ENCODE data around the gene TOP2B.
A peak's percentile ranks its signal among the peaks of the same experiment; 100 is the strongest.

Gene TOP2B

DNA sequence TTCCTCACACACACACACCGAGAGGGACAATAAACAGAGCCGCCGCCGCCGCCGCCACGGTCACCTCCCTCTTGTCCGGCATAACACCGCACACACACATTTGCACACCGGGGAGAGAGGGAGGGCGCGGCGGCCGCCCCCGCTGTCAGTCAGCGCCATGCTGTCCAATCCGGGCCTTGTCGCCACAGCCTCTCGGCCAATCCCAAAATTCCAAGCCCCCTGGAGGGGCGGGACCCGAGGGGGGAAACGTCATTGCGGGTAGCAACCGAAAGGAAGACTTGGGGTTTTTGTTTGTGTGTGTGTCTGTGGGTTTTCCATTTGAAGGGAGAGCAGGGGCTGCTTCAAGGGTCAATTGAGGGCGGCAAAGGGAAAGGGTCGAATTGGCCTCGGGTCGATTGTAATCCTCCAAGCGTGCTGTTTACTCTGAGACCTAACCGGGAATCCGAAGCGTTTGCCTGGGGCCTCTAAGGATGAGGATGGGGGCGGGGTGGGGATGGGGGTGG lies at the start of gene TOP2B:
TSS of gene TOP2B (minus strand) at position 96 of the 503 bp plus-strand sequence. CDS start 610 bp downstream, outside the sequence.
- peak within 1 kb of the TSS; percentile 95 for H3K27ac ChIP-seq (ENCODE audit: low read depth, low read length)
- H3K9ac ChIP-seq (ENCODE audit: low read length): peak within 1 kb of the TSS; percentile 65
- H3K9me3 ChIP-seq (ENCODE audit: low read length): no peaks in the 10 kb centered on the region
- H3K36me3 ChIP-seq (ENCODE audit: insufficient read depth, low read length): no peaks in the 10 kb centered on the region
- peak within 1 kb of the TSS; percentile 66 for H3K4me3 ChIP-seq (ENCODE audit: low read depth in 1 of 2, low read length in 2 of 2)
- H3K4me1 ChIP-seq (ENCODE audit: insufficient read depth, low read length): peaks cover 33% of the 10 kb centered on the region
- H3K27me3 ChIP-seq (ENCODE audit: control insufficient read depth in 1 of 2, insufficient read depth in 2 of 2, low read length in 2 of 2): no peaks in the 10 kb centered on the region

- Histone ChIP-seq H3K9ac (ENCODE audit: low read length) (no peak overlapping the region), H3K27me3 (ENCODE audit: control insufficient read depth in 1 of 2, insufficient read depth in 2 of 2, low read length in 2 of 2) (no peaks in the 10 kb centered on the region), H3K9me3 (ENCODE audit: low read length) (no peaks in the 10 kb centered on the region), H3K4me1 (ENCODE audit: insufficient read depth, low read length) (no peaks in the 10 kb centered on the region), H3K36me3 (ENCODE audit: insufficient read depth, low read length) (no peaks in the 10 kb centered on the region), H3K4me3 (ENCODE audit: low read depth in 1 of 2, low read length in 2 of 2) (no peak overlapping the region), H3K27ac (ENCODE audit: low read depth, low read length) (no peak overlapping the region)
Measured at GRCh38 chr3:25713341-25713985, 48.8 kb upstream of the TOP2B start.

DNA sequence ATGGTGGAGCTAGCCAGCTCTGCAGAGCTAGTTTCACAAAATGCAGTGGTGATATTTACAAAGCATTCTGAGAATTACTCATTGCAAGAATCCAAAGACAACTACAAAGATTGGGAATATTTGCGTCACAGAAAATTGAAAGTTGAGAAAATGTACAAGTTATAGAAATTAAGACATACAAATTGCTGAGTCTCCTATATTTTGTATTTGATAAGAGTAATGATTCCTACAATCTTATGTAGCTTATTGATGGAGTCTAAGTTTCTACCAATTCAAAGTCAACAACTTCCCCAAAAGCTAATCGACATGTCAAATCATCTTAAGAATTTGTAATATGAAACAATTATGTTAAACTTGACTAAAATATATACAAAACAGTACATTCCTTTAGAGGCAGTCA lies 46.4 kb upstream of the TOP2B start:
- Histone ChIP-seq H3K9me3 (ENCODE audit: low read length) (no peaks in the 10 kb centered on the region), H3K27me3 (ENCODE audit: control insufficient read depth in 1 of 2, insufficient read depth in 2 of 2, low read length in 2 of 2) (no peaks in the 10 kb centered on the region), H3K36me3 (ENCODE audit: insufficient read depth, low read length) (no peaks in the 10 kb centered on the region), H3K4me1 (ENCODE audit: insufficient read depth, low read length) (no peaks in the 10 kb centered on the region), H3K27ac (ENCODE audit: low read depth, low read length) (no peak overlapping the region), H3K9ac (ENCODE audit: low read length) (no peak overlapping the region), H3K4me3 (ENCODE audit: low read depth in 1 of 2, low read length in 2 of 2) (no peak overlapping the region)

- Histone ChIP-seq H3K27me3 (ENCODE audit: control insufficient read depth in 1 of 2, insufficient read depth in 2 of 2, low read length in 2 of 2) (no peaks in the 10 kb centered on the region), H3K4me1 (ENCODE audit: insufficient read depth, low read length) (no peaks in the 10 kb centered on the region), H3K9ac (ENCODE audit: low read length) (no peak overlapping the region), H3K9me3 (ENCODE audit: low read length) (no peaks in the 10 kb centered on the region), H3K4me3 (ENCODE audit: low read depth in 1 of 2, low read length in 2 of 2) (no peak overlapping the region), H3K27ac (ENCODE audit: low read depth, low read length) (no peak overlapping the region), H3K36me3 (ENCODE audit: insufficient read depth, low read length) (no peaks in the 10 kb centered on the region)
Measured at GRCh38 chr3:25708036-25708435, 43.3 kb upstream of the TOP2B start.

- H3K4me3 ChIP-seq (ENCODE audit: low read depth in 1 of 2, low read length in 2 of 2): no peak overlapping the region
- no peaks in the 10 kb centered on the region for H3K4me1 ChIP-seq (ENCODE audit: insufficient read depth, low read length)
- H3K36me3 ChIP-seq (ENCODE audit: insufficient read depth, low read length): no peaks in the 10 kb centered on the region
- H3K9ac ChIP-seq (ENCODE audit: low read length): no peak overlapping the region
- no peak overlapping the region for H3K27ac ChIP-seq (ENCODE audit: low read depth, low read length)
- no peaks in the 10 kb centered on the region for H3K9me3 ChIP-seq (ENCODE audit: low read length)
- H3K27me3 ChIP-seq (ENCODE audit: control insufficient read depth in 1 of 2, insufficient read depth in 2 of 2, low read length in 2 of 2): no peaks in the 10 kb centered on the region
Measured at GRCh38 chr3:25707268-25707926, 42.7 kb upstream of the TOP2B start.

DNA sequence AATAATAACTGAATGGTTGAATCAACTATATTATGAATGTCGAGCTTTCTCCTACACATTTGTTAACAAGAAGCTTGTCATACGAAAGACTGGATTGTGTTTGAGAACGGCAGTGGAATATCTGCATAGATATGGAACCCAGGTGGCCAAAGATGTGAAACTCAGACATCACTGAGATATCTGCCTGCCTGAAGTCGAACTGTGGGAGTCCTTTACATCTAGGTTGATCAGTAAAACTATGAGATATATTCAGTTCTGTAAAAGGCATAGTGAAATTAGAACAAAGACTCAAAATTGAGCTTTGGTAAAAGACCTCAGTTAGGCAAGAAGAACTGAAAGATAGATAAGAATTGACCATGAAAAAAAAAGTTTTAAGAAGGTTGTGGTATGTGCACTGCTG lies 41.5 kb upstream of the TOP2B start:
- Histone ChIP-seq H3K4me1 (ENCODE audit: insufficient read depth, low read length) (no peaks in the 10 kb centered on the region), H3K36me3 (ENCODE audit: insufficient read depth, low read length) (no peaks in the 10 kb centered on the region), H3K9me3 (ENCODE audit: low read length) (no peaks in the 10 kb centered on the region), H3K4me3 (ENCODE audit: low read depth in 1 of 2, low read length in 2 of 2) (no peak overlapping the region), H3K9ac (ENCODE audit: low read length) (no peak overlapping the region), H3K27me3 (ENCODE audit: control insufficient read depth in 1 of 2, insufficient read depth in 2 of 2, low read length in 2 of 2) (no peaks in the 10 kb centered on the region), H3K27ac (ENCODE audit: low read depth, low read length) (no peak overlapping the region)

DNA sequence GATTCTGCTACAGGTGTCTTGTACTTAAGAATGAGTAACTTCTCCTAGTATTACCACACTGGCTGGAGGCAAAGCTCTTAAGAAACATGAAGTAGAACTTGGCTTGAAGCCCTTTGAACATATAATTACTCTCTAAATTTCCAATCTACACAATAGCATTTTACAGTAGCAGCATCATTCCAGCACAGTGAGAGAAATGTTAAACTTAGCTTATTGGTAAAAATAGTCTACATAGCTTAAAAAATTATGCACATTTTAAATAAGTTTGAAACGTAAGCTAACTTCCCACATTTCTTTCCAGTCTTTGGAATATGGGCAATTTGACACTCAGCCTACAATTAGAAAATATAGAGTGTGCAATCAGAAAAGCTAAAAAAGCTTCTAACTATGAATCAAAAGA lies 32.8 kb upstream of the TOP2B start:
- Histone ChIP-seq H3K4me3 (ENCODE audit: low read depth in 1 of 2, low read length in 2 of 2) (no peak overlapping the region), H3K27ac (ENCODE audit: low read depth, low read length) (no peak overlapping the region), H3K36me3 (ENCODE audit: insufficient read depth, low read length) (no peaks in the 10 kb centered on the region), H3K9me3 (ENCODE audit: low read length) (no peaks in the 10 kb centered on the region), H3K9ac (ENCODE audit: low read length) (no peak overlapping the region), H3K4me1 (ENCODE audit: insufficient read depth, low read length) (no peaks in the 10 kb centered on the region), H3K27me3 (ENCODE audit: control insufficient read depth in 1 of 2, insufficient read depth in 2 of 2, low read length in 2 of 2) (no peaks in the 10 kb centered on the region)

DNA sequence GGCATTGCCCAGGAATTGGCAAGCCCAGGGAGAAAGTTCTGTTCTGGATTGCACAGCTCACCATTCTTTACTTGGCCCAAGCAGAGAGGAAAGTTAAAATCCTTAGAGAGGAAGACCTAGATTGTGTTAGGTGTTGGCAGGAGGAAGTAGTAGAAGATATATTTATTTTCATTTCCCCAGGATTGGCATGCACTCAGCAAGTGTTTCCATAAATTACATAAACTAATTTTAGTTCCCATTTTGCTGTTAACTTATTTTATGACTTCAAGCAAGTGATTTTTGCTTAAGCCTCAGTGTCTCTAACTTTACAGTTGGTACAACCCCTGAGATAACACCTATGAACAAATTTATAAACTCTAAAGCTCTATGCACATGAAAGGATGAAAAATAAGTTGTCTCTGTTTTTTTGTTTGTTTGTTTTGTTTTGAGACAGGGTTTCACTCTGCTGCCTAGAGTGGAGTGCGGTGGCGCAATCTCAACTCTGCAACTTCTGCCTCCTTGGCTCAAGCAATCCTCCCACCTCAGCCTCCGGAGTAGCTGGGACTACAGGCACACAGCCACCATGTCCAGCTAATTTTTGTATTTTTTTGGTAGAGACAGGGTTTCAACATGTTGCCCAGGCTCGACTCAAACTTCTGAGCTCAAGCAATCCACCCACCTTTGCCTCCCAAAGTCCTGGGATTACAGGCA lies 31.2 kb upstream of the TOP2B start:
- no peak overlapping the region for H3K9ac ChIP-seq (ENCODE audit: low read length)
- H3K4me3 ChIP-seq (ENCODE audit: low read depth in 1 of 2, low read length in 2 of 2): no peak overlapping the region
- no peaks in the 10 kb centered on the region for H3K27me3 ChIP-seq (ENCODE audit: control insufficient read depth in 1 of 2, insufficient read depth in 2 of 2, low read length in 2 of 2)
- H3K4me1 ChIP-seq (ENCODE audit: insufficient read depth, low read length): no peaks in the 10 kb centered on the region
- H3K27ac ChIP-seq (ENCODE audit: low read depth, low read length): no peak overlapping the region
- H3K9me3 ChIP-seq (ENCODE audit: low read length): no peaks in the 10 kb centered on the region
- no peaks in the 10 kb centered on the region for H3K36me3 ChIP-seq (ENCODE audit: insufficient read depth, low read length)

DNA sequence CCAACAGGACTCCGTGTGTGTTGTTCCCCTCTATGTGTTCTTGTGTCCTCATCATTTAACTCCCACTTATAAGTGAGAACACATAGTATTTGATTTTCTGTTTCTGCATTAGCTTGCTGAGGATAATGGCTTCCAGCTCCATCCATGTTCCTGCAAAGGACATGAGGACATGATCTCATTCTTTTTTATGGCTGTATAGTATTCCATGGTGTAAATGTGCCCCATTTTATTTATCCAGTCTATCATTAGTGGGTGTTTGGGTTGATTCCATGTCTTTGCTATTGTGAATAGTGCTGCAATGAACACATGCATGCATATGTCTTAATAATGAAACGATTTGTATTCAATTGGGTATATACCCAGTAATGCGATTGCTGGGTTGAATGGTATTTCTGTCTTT lies 28.5 kb upstream of the TOP2B start:
- no peak overlapping the region for H3K27ac ChIP-seq (ENCODE audit: low read depth, low read length)
- H3K9me3 ChIP-seq (ENCODE audit: low read length): no peaks in the 10 kb centered on the region
- no peaks in the 10 kb centered on the region for H3K4me1 ChIP-seq (ENCODE audit: insufficient read depth, low read length)
- no peaks in the 10 kb centered on the region for H3K36me3 ChIP-seq (ENCODE audit: insufficient read depth, low read length)
- H3K9ac ChIP-seq (ENCODE audit: low read length): no peak overlapping the region
- H3K27me3 ChIP-seq (ENCODE audit: control insufficient read depth in 1 of 2, insufficient read depth in 2 of 2, low read length in 2 of 2): no peaks in the 10 kb centered on the region
- H3K4me3 ChIP-seq (ENCODE audit: low read depth in 1 of 2, low read length in 2 of 2): no peak overlapping the region

DNA sequence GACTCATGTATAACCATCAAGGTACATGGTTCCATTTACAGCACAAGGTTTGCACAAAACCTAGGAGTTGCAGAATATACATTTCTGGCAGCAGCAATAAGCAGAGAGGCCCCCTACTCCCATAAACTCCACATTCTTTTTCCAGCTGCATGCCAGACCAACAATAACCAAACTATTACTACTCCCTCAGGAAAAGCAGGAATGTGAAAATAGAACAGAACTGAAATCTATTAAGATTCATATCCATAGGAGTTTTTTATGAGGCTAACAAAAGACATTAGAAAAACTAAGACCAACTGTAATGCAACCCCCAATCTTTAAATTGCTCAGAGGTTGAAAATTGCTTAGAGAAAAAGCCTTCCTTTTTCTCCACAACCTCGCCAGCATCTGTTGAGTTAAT lies 27.6 kb upstream of the TOP2B start:
- H3K9me3 ChIP-seq (ENCODE audit: low read length): no peaks in the 10 kb centered on the region
- no peaks in the 10 kb centered on the region for H3K27me3 ChIP-seq (ENCODE audit: control insufficient read depth in 1 of 2, insufficient read depth in 2 of 2, low read length in 2 of 2)
- H3K36me3 ChIP-seq (ENCODE audit: insufficient read depth, low read length): no peaks in the 10 kb centered on the region
- no peak overlapping the region for H3K4me3 ChIP-seq (ENCODE audit: low read depth in 1 of 2, low read length in 2 of 2)
- H3K4me1 ChIP-seq (ENCODE audit: insufficient read depth, low read length): no peaks in the 10 kb centered on the region
- H3K27ac ChIP-seq (ENCODE audit: low read depth, low read length): no peak overlapping the region
- no peak overlapping the region for H3K9ac ChIP-seq (ENCODE audit: low read length)

DNA sequence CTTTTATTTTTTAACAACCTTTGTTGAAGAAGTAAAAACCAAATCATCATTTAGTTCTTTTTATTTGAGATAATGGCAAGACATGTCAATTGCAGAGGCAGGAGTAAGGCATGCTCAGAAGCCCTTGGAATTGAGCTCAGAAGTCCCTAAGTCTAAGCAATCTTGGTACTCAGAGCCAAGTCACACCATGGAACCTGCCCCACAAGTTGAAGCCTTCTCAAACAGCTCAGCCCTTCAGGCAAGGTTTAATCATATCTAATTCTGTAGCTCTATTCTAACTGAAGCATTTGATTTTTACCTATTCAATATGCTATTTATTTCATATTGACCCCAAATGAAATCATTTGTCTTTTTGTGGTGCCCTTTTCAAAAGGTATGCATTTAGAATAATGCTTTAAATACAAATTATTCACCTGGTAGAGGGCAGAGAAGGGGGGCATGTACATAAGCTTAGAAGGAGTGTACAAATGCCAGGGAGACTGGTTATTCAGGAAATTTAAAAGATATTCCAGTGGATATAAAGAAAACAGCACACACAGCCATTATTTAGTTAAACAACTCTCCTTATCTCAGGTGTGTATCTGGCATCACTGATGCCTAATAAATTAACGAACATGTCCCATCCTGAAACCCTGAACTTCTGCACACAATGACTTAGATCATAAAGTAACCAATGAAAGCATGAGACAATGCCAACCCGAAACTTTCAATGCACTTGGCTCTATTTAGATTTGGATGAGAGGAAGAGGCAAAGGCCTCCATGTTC lies 26.2 kb upstream of the TOP2B start:
- Histone ChIP-seq H3K4me1 (ENCODE audit: insufficient read depth, low read length) (no peaks in the 10 kb centered on the region), H3K4me3 (ENCODE audit: low read depth in 1 of 2, low read length in 2 of 2) (no peak overlapping the region), H3K27ac (ENCODE audit: low read depth, low read length) (no peak overlapping the region), H3K9ac (ENCODE audit: low read length) (no peak overlapping the region), H3K36me3 (ENCODE audit: insufficient read depth, low read length) (no peaks in the 10 kb centered on the region), H3K27me3 (ENCODE audit: control insufficient read depth in 1 of 2, insufficient read depth in 2 of 2, low read length in 2 of 2) (no peaks in the 10 kb centered on the region), H3K9me3 (ENCODE audit: low read length) (no peaks in the 10 kb centered on the region)
